GM21576 (cell line): ENCODE measurements around the gene RAD51B.

ENCODE experiments used
- ATAC-seq: cut with Tn5 transposase; IDR thresholded peaks from one replicate; pipeline ENCODE4 v1.9.1; 2021; ENCODE audit warnings: mild to moderate bottlenecking, moderate library complexity; ENCODE audit not compliant: unreplicated experiment

The RAD51B gene

GRCh38 chr14:67889455-67889854 is 69.9 kb downstream of the RAD51B start:
- no peak for ATAC-seq

GRCh38 chr14:67892466-67893100 is 73.0 kb downstream of the RAD51B start:
- no peak for ATAC-seq

GRCh38 chr14:67900231-67900630 is 80.7 kb downstream of the RAD51B start:
- ATAC-seq: no peak

GRCh38 chr14:67908052-67908754 is 88.6 kb downstream of the RAD51B start:
- ATAC-seq: no peak

- ATAC-seq: no peak
Observed at GRCh38 chr14:67911562-67911961, 92.0 kb downstream of the RAD51B start.

- ATAC-seq: no peak
Observed at GRCh38 chr14:67916430-67916829, 96.9 kb downstream of the RAD51B start.

GRCh38 chr14:67917006-67917405 is 97.4 kb downstream of the RAD51B start:
- no peak for ATAC-seq

- no peak for ATAC-seq
Observed at GRCh38 chr14:67918838-67919237, 99.3 kb downstream of the RAD51B start.

GRCh38 chr14:67919259-67920032 is 99.9 kb downstream of the RAD51B start:
- ATAC-seq: no peak

- ATAC-seq: no peak
Observed at GRCh38 chr14:67926821-67927220, 107.2 kb downstream of the RAD51B start.

- ATAC-seq: no peak
Observed at GRCh38 chr14:67927244-67927643, 107.7 kb downstream of the RAD51B start.

- ATAC-seq: no peak
Observed at GRCh38 chr14:67928375-67928774, 108.8 kb downstream of the RAD51B start.

GRCh38 chr14:67932708-67933246 is 113.2 kb downstream of the RAD51B start:
- no peak for ATAC-seq

GRCh38 chr14:67933266-67933665 is 113.7 kb downstream of the RAD51B start:
- ATAC-seq: no peak

GRCh38 chr14:67934087-67934486 is 114.5 kb downstream of the RAD51B start:
- no peak for ATAC-seq

GRCh38 chr14:67934862-67935261 is 115.3 kb downstream of the RAD51B start:
- no peak for ATAC-seq

- no peak for ATAC-seq
Observed at GRCh38 chr14:67935371-67935770, 115.8 kb downstream of the RAD51B start.

- no peak for ATAC-seq
Observed at GRCh38 chr14:67938071-67938470, 118.5 kb downstream of the RAD51B start.

- ATAC-seq: no peak
Observed at GRCh38 chr14:67940486-67941455, 121.2 kb downstream of the RAD51B start.

- no peak for ATAC-seq
Observed at GRCh38 chr14:67941456-67942018, 122.0 kb downstream of the RAD51B start.
